OCI-LY3 (cell line): ENCODE data around the gene LLGL1.

ENCODE experiments used
- CTCF ChIP-seq: fragments of 200-600, 300-600 bp; sonication (generic); IDR thresholded peaks from 2 replicates; pipeline ENCODE4 v1.5.1; 2014; ENCODE audit warnings: antibody characterized with exemption, low read length, low read depth
- EZH2phosphoT487 ChIP-seq: fragments of 200-600 bp; shearing (Covaris generic); IDR thresholded peaks from 2 replicates; pipeline ENCODE4 v1.6.1; 2018; ENCODE audit warnings: antibody characterized with exemption, mixed run types, low read depth

DNA sequence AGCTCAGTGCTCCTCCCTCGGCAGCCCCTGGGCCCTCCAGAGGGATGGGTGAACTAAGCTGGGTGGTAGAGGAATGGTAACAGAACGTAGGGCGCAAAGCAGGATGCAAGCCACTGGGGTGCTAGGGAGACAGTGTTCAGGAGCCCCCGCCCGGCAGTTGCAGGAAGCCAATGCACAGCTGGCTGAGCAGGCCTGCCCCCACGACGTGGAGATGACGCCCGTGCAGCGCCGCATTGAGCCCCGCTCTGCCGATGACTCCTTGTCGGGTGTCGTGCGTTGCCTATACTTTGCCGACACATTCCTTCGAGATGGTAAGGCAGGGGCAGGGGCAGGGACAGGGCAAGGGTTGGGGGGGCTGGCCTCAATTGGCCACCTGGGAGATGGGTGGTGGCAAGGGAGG lies 12.9 kb downstream of the LLGL1 start:
- no peak for TF ChIP-seq EZH2phosphoT487
- TF ChIP-seq CTCF: no peak
